GM12878 (cell line): ENCODE measurements around the gene CDK17. TPM values are rescaled to one million over a fixed set of nuclear protein-coding genes. Genes with fewer than 3 reads are reported as not detected.

ENCODE experiments used
- ASH2L ChIP-seq: fragments of 300-600, 200-600 bp; sonication (generic); IDR thresholded peaks from 2 replicates; pipeline ENCODE4 v1.6.1; 2017; ENCODE audit warnings: low read depth, mild to moderate bottlenecking, borderline replicate concordance
- CBFB ChIP-seq: IDR thresholded peaks from 2 replicates; pipeline ENCODE4 v1.6.1; 2016; ENCODE audit warnings: antibody characterized with exemption, low read depth
- CREB1 ChIP-seq: IDR thresholded peaks from 2 replicates; pipeline ENCODE4 v1.6.1; 2012; ENCODE audit warnings: low read depth, mild to moderate bottlenecking, inconsistent platforms
- EED ChIP-seq: sonication (generic); IDR thresholded peaks from 2 replicates; pipeline ENCODE4 v1.6.1; 2016; ENCODE audit warnings: antibody characterized with exemption, low read depth
- MEF2B ChIP-seq: fragments of 450-650 bp; IDR thresholded peaks from 2 replicates; pipeline ENCODE4 v1.6.1; 2018; ENCODE audit warnings: mild to moderate bottlenecking, moderate library complexity; ENCODE audit not compliant: partially characterized antibody, poor library complexity, severe bottlenecking
- MTA3 ChIP-seq: IDR thresholded peaks from 2 replicates; pipeline ENCODE4 v1.6.1; 2012; ENCODE audit warnings: low read length, inconsistent platforms, borderline replicate concordance
- MXI1 ChIP-seq: fragments of 150-350 bp; IDR thresholded peaks from 2 replicates; pipeline ENCODE4 v1.6.1; 2011; ENCODE audit warnings: low read depth, mild to moderate bottlenecking, inconsistent platforms, low read length, improper control_type of control experiment
- NFIC ChIP-seq: IDR thresholded peaks from 2 replicates; pipeline ENCODE4 v1.6.1; 2012; ENCODE audit warnings: low read depth, mild to moderate bottlenecking, inconsistent platforms, low read length, moderate library complexity
- SMAD1 ChIP-seq: fragments of 450-650 bp; IDR thresholded peaks from 2 replicates; pipeline ENCODE4 v1.6.1; 2018; ENCODE audit warnings: mild to moderate bottlenecking, low read depth; ENCODE audit not compliant: partially characterized antibody
- SMAD5 ChIP-seq: IDR thresholded peaks from 2 replicates; pipeline ENCODE4 v1.6.1; 2016; ENCODE audit warnings: antibody characterized with exemption, low read depth
- SRF ChIP-seq, 2 experiments: IDR thresholded peaks; 2 replicates each; pipeline ENCODE4 v1.6.1; 2011; ENCODE audit warnings: low read depth in 2 of 2, low read length in 2 of 2, mild to moderate bottlenecking in 1 of 2, moderate library complexity in 1 of 2
- STAT1 ChIP-seq: fragments of 450-650 bp; conservative IDR thresholded peaks from 2 replicates; pipeline ENCODE4 v1.6.1; 2014; ENCODE audit warnings: antibody characterized with exemption, mild to moderate bottlenecking
- STAT3 ChIP-seq: IDR thresholded peaks from 2 replicates; pipeline ENCODE4 v1.6.1; 2011; ENCODE audit warnings: low read depth, low read length, improper control_type of control experiment
- ZBTB33 ChIP-seq: fragments of 450-650 bp; IDR thresholded peaks from 2 replicates; pipeline ENCODE4 v1.6.1; 2017; ENCODE audit warnings: mild to moderate bottlenecking
- ZNF274 ChIP-seq: IDR thresholded peaks from one replicate; pipeline ENCODE4 v1.8.0; 2011; ENCODE audit not compliant: insufficient read length, insufficient read depth
- ZNF687 ChIP-seq: fragments of 450-650 bp; IDR thresholded peaks from 2 replicates; pipeline ENCODE4 v1.6.1; 2017; ENCODE audit warnings: mild to moderate bottlenecking, moderate library complexity
- ZSCAN29 ChIP-seq: fragments of 450-650 bp; IDR thresholded peaks from 2 replicates; pipeline ENCODE4 v1.6.1; 2017; ENCODE audit warnings: mild to moderate bottlenecking, moderate library complexity
- ZZZ3 ChIP-seq: IDR thresholded peaks from 2 replicates; pipeline ENCODE4 v1.6.1; 2011; ENCODE audit warnings: low read depth; ENCODE audit not compliant: control insufficient read depth, insufficient read length
- polyA plus RNA-seq, 11 experiments: library from polyadenylated mRNA; depleted of rRNA in 4 of 11; unstranded in 6 of 11; stranded (reverse) in 5 of 11; fragments of >200 nt; fragmentation: Nextera tagmentation in 4 of 11; fragmentation: Illumina TruSeq in 1 of 11; extraction: Ambion mirVana in 4 of 11; extraction: Trizol in 1 of 11; gene quantifications; 1 replicate in 1 of 11; 2 replicates in 10 of 11; pipeline versions ENCODE4 v1.2.1 to v1.2.3, GENCODE V29; 2011 to 2016; ENCODE audit warnings: inconsistent platforms in 2 of 11, missing spikeins in 2 of 11, low read depth in 1 of 11
- total RNA-seq, 4 experiments: library from RNA; depleted of rRNA in 3 of 4; stranded (reverse); fragments of >200 nt in 3 of 4; fragmentation: Illumina TruSeq in 1 of 4; extraction: Trizol in 1 of 4; gene quantifications; 2 replicates each; pipeline versions ENCODE4 v1.2.1 to v1.2.3, GENCODE V29; 2013 to 2021
- TF ChIP-seq, protein P1 (sequence below): fragments of 450-650 bp; IDR thresholded peaks from 2 replicates; pipeline ENCODE4 v1.6.1; 2018; ENCODE audit warnings: borderline replicate concordance, mild to moderate bottlenecking; ENCODE audit not compliant: partially characterized antibody

CDK17 gene
- total and polyA plus RNA-seq, 10 of the 15 experiments (the other 5 are each of a cell fraction or from before 2014, with no cell fraction given): 5.6 to 45.6 (median 18.3) TPM

DNA sequence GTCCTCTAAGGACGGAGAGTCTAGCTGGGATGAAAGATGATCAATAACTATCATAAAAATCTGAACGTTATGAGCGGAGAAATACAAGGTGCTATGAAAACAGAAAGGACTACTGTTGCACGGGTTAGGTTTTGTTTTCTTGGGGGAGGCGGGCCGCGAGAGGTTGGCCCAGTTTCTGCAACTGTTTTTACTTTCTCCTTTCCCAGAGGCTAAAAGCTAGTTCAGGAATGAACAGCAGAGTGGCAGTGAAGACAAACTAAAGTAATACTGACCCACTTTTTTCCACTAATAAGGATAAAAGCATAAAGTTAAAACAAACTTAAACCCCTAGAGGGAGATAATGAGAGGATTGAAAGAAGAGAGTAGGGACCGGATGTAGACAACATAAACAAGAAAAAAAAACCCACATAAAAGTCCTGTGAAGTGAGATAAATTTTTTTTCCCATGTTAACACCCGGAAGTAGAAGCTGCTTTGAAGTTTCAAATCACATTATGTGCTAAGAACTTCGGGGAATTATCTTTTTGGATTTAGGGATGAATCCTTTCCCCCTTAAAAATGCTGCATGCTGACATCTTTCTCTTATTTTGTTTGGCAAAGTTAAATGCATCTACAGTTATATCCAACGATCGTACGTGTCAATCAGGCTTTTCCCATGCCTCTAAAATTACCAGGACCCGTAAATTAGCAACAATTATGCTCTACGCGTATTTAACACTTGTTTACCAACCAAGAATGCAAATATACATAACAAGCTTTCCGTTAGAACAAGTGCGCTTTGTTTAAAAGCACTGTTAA is 1.0 kb upstream of the CDK17 start (continued):
- TF ChIP-seq MEF2B: peak; percentile 30
- TF ChIP-seq, protein P1, sequence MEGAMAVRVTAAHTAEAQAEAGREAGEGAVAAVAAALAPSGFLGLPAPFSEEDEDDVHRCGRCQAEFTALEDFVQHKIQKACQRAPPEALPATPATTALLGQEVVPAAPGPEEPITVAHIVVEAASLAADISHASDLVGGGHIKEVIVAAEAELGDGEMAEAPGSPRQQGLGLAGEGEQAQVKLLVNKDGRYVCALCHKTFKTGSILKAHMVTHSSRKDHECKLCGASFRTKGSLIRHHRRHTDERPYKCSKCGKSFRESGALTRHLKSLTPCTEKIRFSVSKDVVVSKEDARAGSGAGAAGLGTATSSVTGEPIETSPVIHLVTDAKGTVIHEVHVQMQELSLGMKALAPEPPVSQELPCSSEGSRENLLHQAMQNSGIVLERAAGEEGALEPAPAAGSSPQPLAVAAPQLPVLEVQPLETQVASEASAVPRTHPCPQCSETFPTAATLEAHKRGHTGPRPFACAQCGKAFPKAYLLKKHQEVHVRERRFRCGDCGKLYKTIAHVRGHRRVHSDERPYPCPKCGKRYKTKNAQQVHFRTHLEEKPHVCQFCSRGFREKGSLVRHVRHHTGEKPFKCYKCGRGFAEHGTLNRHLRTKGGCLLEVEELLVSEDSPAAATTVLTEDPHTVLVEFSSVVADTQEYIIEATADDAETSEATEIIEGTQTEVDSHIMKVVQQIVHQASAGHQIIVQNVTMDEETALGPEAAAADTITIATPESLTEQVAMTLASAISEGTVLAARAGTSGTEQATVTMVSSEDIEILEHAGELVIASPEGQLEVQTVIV: no peak
- no peak for TF ChIP-seq SRF (IDR thresholded peaks at IDR 0.05; ENCODE audit: low read depth in 2 of 2, low read length in 2 of 2)
- TF ChIP-seq STAT1: no peak
- TF ChIP-seq ZBTB33: no peak
- no peak for TF ChIP-seq ASH2L
- no peak for TF ChIP-seq EED
- TF ChIP-seq CBFB: no peak
- TF ChIP-seq ZZZ3: no peak
- TF ChIP-seq STAT3: no peak
- TF ChIP-seq NFIC: peak; percentile 61
- TF ChIP-seq ZNF687: peak; percentile 63; the same call in 1 of the 2 replicates
- peak; percentile 39; the same call in 1 of the 2 replicates for TF ChIP-seq CREB1
- no peak for TF ChIP-seq SMAD5
- TF ChIP-seq MTA3: no peak
- TF ChIP-seq ZSCAN29: no peak
- no peak for TF ChIP-seq ZNF274
- no peak for TF ChIP-seq SMAD1
- TF ChIP-seq MXI1: peak; percentile 51; the same call in 1 of the 2 replicates
